ENCODE data around the gene BBOX1.
"Not testable (repeated sequence)": the region's sequence is repeated elsewhere in the genome, so short reads cannot be mapped to it uniquely, and the experiment has no call there.

Gene BBOX1
- 0 reads per million in 3 experiments for total RNA-seq

GRCh38 chr11:27040302-27041115 is at the start of gene BBOX1:
Gene BBOX1 (plus strand): TSS chr11:27040815. CDS start chr11:27055431, 14,616 bp downstream.
- no peak for DNase-seq

GRCh38 chr11:26992031-26992541 is 48.5 kb upstream of the BBOX1 start:
- no peak for DNase-seq

- no peak for DNase-seq
Measured at GRCh38 chr11:26993965-26994457, 46.6 kb upstream of the BBOX1 start, which contains the start of gene FIBIN. Gene FIBIN (plus strand): TSS chr11:26994112. CDS start chr11:26994527, 415 bp downstream.

GRCh38 chr11:26994631-26995095 is 46.0 kb upstream of the BBOX1 start:
- no peak for DNase-seq

- DNase-seq: no peak
Measured at GRCh38 chr11:26995701-26996460, 44.7 kb upstream of the BBOX1 start.

GRCh38 chr11:26997378-26997777 is 43.2 kb upstream of the BBOX1 start:
- DNase-seq: no peak

GRCh38 chr11:27001136-27001730 is 39.4 kb upstream of the BBOX1 start:
- DNase-seq: not testable (repeated sequence)

GRCh38 chr11:27002431-27002830 is 38.2 kb upstream of the BBOX1 start:
- no peak for DNase-seq

GRCh38 chr11:27002838-27003237 is 37.8 kb upstream of the BBOX1 start:
- DNase-seq: no peak

GRCh38 chr11:27004103-27004502 is 36.5 kb upstream of the BBOX1 start:
- DNase-seq: no peak

- DNase-seq: no peak
Measured at GRCh38 chr11:27008811-27009535, 31.6 kb upstream of the BBOX1 start.

- DNase-seq: no peak
Measured at GRCh38 chr11:27011560-27012233, 28.9 kb upstream of the BBOX1 start.

- no peak for DNase-seq
Measured at GRCh38 chr11:27012234-27012921, 28.2 kb upstream of the BBOX1 start.

- no peak for DNase-seq
Measured at GRCh38 chr11:27013781-27014361, 26.7 kb upstream of the BBOX1 start.

- DNase-seq: no peak
Measured at GRCh38 chr11:27018902-27019529, 21.6 kb upstream of the BBOX1 start.

GRCh38 chr11:27020751-27021150 is 19.9 kb upstream of the BBOX1 start:
- no peak for DNase-seq

GRCh38 chr11:27022659-27023251 is 17.9 kb upstream of the BBOX1 start:
- no peak for DNase-seq

- DNase-seq: no peak
Measured at GRCh38 chr11:27024865-27025264, 15.8 kb upstream of the BBOX1 start.

- no peak for DNase-seq
Measured at GRCh38 chr11:27025312-27025955, 15.2 kb upstream of the BBOX1 start.
